ENCODE data around the gene ATG5. TPM values are rescaled to one million over a fixed set of nuclear protein-coding genes. Genes with fewer than 3 reads are reported as not detected.

Gene ATG5

Small RNAs within 50 kb of the gene (small RNA-seq; reads per million reads assigned to genes)
- gene RF00015 (not detected), gene RN7SL47P (not detected), gene RNU6-344P (not detected)

Measured in skeletal muscle satellite cell (primary cell).